HCT116 (cell line): ENCODE results near the gene CPOX. TPM values are rescaled to one million over a fixed set of nuclear protein-coding genes. Genes with fewer than 3 reads are reported as not detected.

Experiments
- total RNA-seq: library from RNA; stranded (reverse); gene quantifications from one replicate; pipeline ENCODE4 v1.2.1, GENCODE V29; 2021; ENCODE audit not compliant: unreplicated experiment

Gene CPOX
- total RNA-seq, 1 experiment from 2014 or later: 353 TPM

Other genes with a start within 250 kb of the CPOX start
- not detected for gene OR5K4, start 239.8 kb downstream of the CPOX start, total RNA-seq
- not detected for gene OR5K3, start 202.9 kb downstream of the CPOX start, total RNA-seq
- not detected for gene OR5K1, start 130.4 kb downstream of the CPOX start, total RNA-seq
- not detected for gene OR5K2, start 95.9 kb downstream of the CPOX start, total RNA-seq
- gene CLDND1, start 70.7 kb downstream of the CPOX start, total RNA-seq: 472 TPM
- 1.1 TPM for gene GPR15, start 61.6 kb downstream of the CPOX start, total RNA-seq
- 10.6 TPM for gene ST3GAL6, start 169.7 kb upstream of the CPOX start, total RNA-seq